Effector memory CD4-positive, alpha-beta T cell (primary cell): ENCODE results near the gene SDCCAG8.

Experiments
- DNase-seq, 3 donors: peaks; one replicate each; pipeline ENCODE4 v3.0.0-alpha.2; 2020
- H3K27ac ChIP-seq: 2 replicates; pipeline ENCODE4 v1.7.0; 2013; ENCODE audit warnings: mild to moderate bottlenecking, low read length, moderate library complexity; ENCODE audit not compliant: insufficient read depth, poor library complexity, severe bottlenecking
- H3K27me3 ChIP-seq: replicated peaks from 2 replicates; pipeline ENCODE4 v1.7.0; 2013; ENCODE audit warnings: mild to moderate bottlenecking, low read length; ENCODE audit not compliant: insufficient read depth, control insufficient read depth, poor library complexity, severe bottlenecking
- H3K36me3 ChIP-seq: 2 replicates; pipeline ENCODE4 v1.7.0; 2013; ENCODE audit warnings: mild to moderate bottlenecking, low read length, moderate library complexity; ENCODE audit not compliant: control insufficient read depth, insufficient read depth
- H3K4me1 ChIP-seq: 2 replicates; pipeline ENCODE4 v1.7.0; 2013; ENCODE audit warnings: low read length, mild to moderate bottlenecking; ENCODE audit not compliant: control insufficient read depth, insufficient read depth, poor library complexity, severe bottlenecking
- H3K4me3 ChIP-seq: 2 replicates; pipeline ENCODE4 v1.7.0; 2013; ENCODE audit warnings: low read length, low read depth, mild to moderate bottlenecking; ENCODE audit not compliant: insufficient read depth, poor library complexity, severe bottlenecking
- H3K9me3 ChIP-seq: 2 replicates; pipeline ENCODE4 v1.7.0; 2013; ENCODE audit warnings: mild to moderate bottlenecking, low read length, moderate library complexity; ENCODE audit not compliant: control insufficient read depth

SDCCAG8 gene

GRCh38 chr1:243496806-243497205 is 241.0 kb downstream of the SDCCAG8 start:
- no peak overlapping the region for H3K27ac ChIP-seq
- H3K4me3 ChIP-seq = no peak overlapping the region

GRCh38 chr1:243497939-243498681 is 242.3 kb downstream of the SDCCAG8 start:
- Histone ChIP-seq H3K36me3 (peaks cover 6% of the 10 kb centered on the region), H3K27me3 (no peaks in the 10 kb centered on the region), H3K4me3 (no peak overlapping the region), H3K27ac (no peak overlapping the region), H3K9me3 (no peaks in the 10 kb centered on the region), H3K4me1 (no peaks in the 10 kb centered on the region)
- DNase-seq = no peak

More at GRCh38 chr1:243496806-243497205, 241.0 kb downstream of the SDCCAG8 start:
- no peaks in the 10 kb centered on the region for H3K36me3 ChIP-seq
- H3K4me1 ChIP-seq = no peaks in the 10 kb centered on the region
- no peaks in the 10 kb centered on the region for H3K9me3 ChIP-seq
- no peaks in the 10 kb centered on the region for H3K27me3 ChIP-seq
- DNase-seq = no peak

GRCh38 chr1:243499248-243499647 is 243.4 kb downstream of the SDCCAG8 start:
- DNase-seq = no peak
- H3K4me1 ChIP-seq = no peaks in the 10 kb centered on the region
- no peaks in the 10 kb centered on the region for H3K27me3 ChIP-seq
- no peak overlapping the region for H3K4me3 ChIP-seq
- H3K27ac ChIP-seq = no peak overlapping the region
- peaks cover 9% of the 10 kb centered on the region for H3K36me3 ChIP-seq
- no peaks in the 10 kb centered on the region for H3K9me3 ChIP-seq

- no peak for DNase-seq
Observed at GRCh38 chr1:243499711-243500110, 243.9 kb downstream of the SDCCAG8 start.

GRCh38 chr1:243500512-243500911 is 244.7 kb downstream of the SDCCAG8 start:
- H3K4me3 ChIP-seq = no peak overlapping the region
- no peaks in the 10 kb centered on the region for H3K27me3 ChIP-seq
- no peaks in the 10 kb centered on the region for H3K9me3 ChIP-seq
- peaks cover 16% of the 10 kb centered on the region for H3K36me3 ChIP-seq
- H3K4me1 ChIP-seq = no peaks in the 10 kb centered on the region
- DNase-seq = no peak
- no peak overlapping the region for H3K27ac ChIP-seq

More at GRCh38 chr1:243499711-243500110, 243.9 kb downstream of the SDCCAG8 start:
- Histone ChIP-seq H3K27ac (no peak overlapping the region), H3K4me1 (no peaks in the 10 kb centered on the region), H3K36me3 (peaks cover 11% of the 10 kb centered on the region), H3K4me3 (no peak overlapping the region), H3K9me3 (no peaks in the 10 kb centered on the region), H3K27me3 (no peaks in the 10 kb centered on the region)

GRCh38 chr1:243501002-243501401 is 245.2 kb downstream of the SDCCAG8 start:
- Histone ChIP-seq H3K4me3 (no peak overlapping the region), H3K4me1 (no peaks in the 10 kb centered on the region), H3K36me3 (peaks cover 16% of the 10 kb centered on the region), H3K27me3 (no peaks in the 10 kb centered on the region), H3K27ac (no peak overlapping the region), H3K9me3 (no peaks in the 10 kb centered on the region)
- DNase-seq = no peak

- Histone ChIP-seq H3K4me1 (no peaks in the 10 kb centered on the region), H3K27me3 (no peaks in the 10 kb centered on the region), H3K27ac (no peak overlapping the region), H3K4me3 (no peak overlapping the region), H3K36me3 (peaks cover 26% of the 10 kb centered on the region), H3K9me3 (no peaks in the 10 kb centered on the region)
- no peak for DNase-seq
Observed at GRCh38 chr1:243503155-243503554, 247.3 kb downstream of the SDCCAG8 start.

- Histone ChIP-seq H3K27ac (no peak overlapping the region), H3K27me3 (no peaks in the 10 kb centered on the region), H3K4me3 (no peak overlapping the region), H3K36me3 (peaks cover 34% of the 10 kb centered on the region), H3K4me1 (no peaks in the 10 kb centered on the region), H3K9me3 (no peaks in the 10 kb centered on the region)
- DNase-seq = no peak
Observed at GRCh38 chr1:243505986-243506689, 250.3 kb downstream of the SDCCAG8 start.

- no peak for DNase-seq
- H3K27ac ChIP-seq = no peak overlapping the region
- no peaks in the 10 kb centered on the region for H3K9me3 ChIP-seq
- H3K4me1 ChIP-seq = no peaks in the 10 kb centered on the region
- H3K36me3 ChIP-seq = peaks cover 40% of the 10 kb centered on the region
- H3K27me3 ChIP-seq = no peaks in the 10 kb centered on the region
- no peak overlapping the region for H3K4me3 ChIP-seq
Observed at GRCh38 chr1:243507001-243507671, 251.3 kb downstream of the SDCCAG8 start.
